K562 (cell line): ENCODE measurements around the gene WDR55. TPM values are rescaled to one million over a fixed set of nuclear protein-coding genes. Genes with fewer than 3 reads are reported as not detected.
A peak's percentile ranks its signal among the peaks of the same experiment; 100 is the strongest.

Source experiments
- KAT8 ChIP-seq: fragments of 450-650 bp; IDR thresholded peaks from 2 replicates; pipeline ENCODE4 v1.6.1; 2016; ENCODE audit warnings: low read depth, mild to moderate bottlenecking
- MAFK ChIP-seq: IDR thresholded peaks from 2 replicates; pipeline ENCODE4 v1.6.1; 2011; ENCODE audit warnings: low read length, improper control_type of control experiment
- NFE2L1 ChIP-seq: fragments of 450-650 bp; IDR thresholded peaks from 2 replicates; pipeline ENCODE4 v1.6.1; 2016; ENCODE audit warnings: missing genetic modification characterization, low read depth, mild to moderate bottlenecking, missing compliant biosample characterization, moderate library complexity, borderline replicate concordance
- POLR2H ChIP-seq: IDR thresholded peaks from 2 replicates; pipeline ENCODE4 v1.6.1; 2016; ENCODE audit warnings: missing genetic modification characterization, low read depth, mild to moderate bottlenecking, control low read depth, missing compliant biosample characterization, moderate library complexity
- RNF219 ChIP-seq: fragments of 250-450 bp; sonication (Bioruptor Pico); IDR thresholded peaks from 2 replicates; pipeline ENCODE4 v1.5.0; 2022; ENCODE audit warnings: mild to moderate bottlenecking
- SAFB2 ChIP-seq: fragments of 200-400 bp; formaldehyde crosslinking; IDR thresholded peaks from 2 replicates; pipeline ENCODE4 v1.6.1; 2018; ENCODE audit warnings: borderline replicate concordance, low read length, low read depth, moderate library complexity; ENCODE audit not compliant: severe bottlenecking
- TAL1 ChIP-seq: fragments of 450-650 bp; IDR thresholded peaks from 2 replicates; pipeline ENCODE4 v1.6.1; 2016; ENCODE audit warnings: mild to moderate bottlenecking
- TBP ChIP-seq: optimal IDR thresholded peaks from 2 replicates; pipeline ENCODE3; 2011; ENCODE audit warnings: low read depth, low read length, improper control_type of control experiment
- ZNF212 ChIP-seq: fragments of 450-650 bp; formaldehyde crosslinking; IDR thresholded peaks from 2 replicates; pipeline ENCODE4 v1.4.0; 2020; ENCODE audit warnings: mild to moderate bottlenecking
- ZNF217 ChIP-seq: sonication (generic); formaldehyde crosslinking; IDR thresholded peaks from 2 replicates; pipeline ENCODE4 v1.8.0; 2022; ENCODE audit warnings: mild to moderate bottlenecking, missing genetic modification reagents
- ZNF263 ChIP-seq: sonication (generic); formaldehyde crosslinking; IDR thresholded peaks from 2 replicates; pipeline ENCODE4 v1.8.0; 2022; ENCODE audit warnings: mild to moderate bottlenecking, missing genetic modification reagents, borderline replicate concordance
- ZNF274 ChIP-seq: IDR thresholded peaks from 2 replicates; pipeline ENCODE4 v1.6.1; 2011; ENCODE audit warnings: low read depth, mild to moderate bottlenecking, low read length, moderate library complexity, borderline replicate concordance
- ZNF76 ChIP-seq: fragments of 250-450 bp; sonication (Bioruptor Pico); IDR thresholded peaks from 2 replicates; pipeline ENCODE4 v1.4.0; 2020; ENCODE audit warnings: mild to moderate bottlenecking, moderate library complexity, borderline replicate concordance
- polyA plus RNA-seq, 8 experiments: library from polyadenylated mRNA; depleted of rRNA in 4 of 8; stranded (reverse) in 5 of 8; unstranded in 3 of 8; fragments of >200 nt; fragmentation: Nextera tagmentation in 2 of 8; fragmentation: Illumina TruSeq in 1 of 8; extraction: Ambion mirVana in 2 of 8; extraction: Trizol in 1 of 8; gene quantifications; 2 replicates each; pipeline versions ENCODE4 v1.2.1 to v1.2.3, GENCODE V29; 2011 to 2014; ENCODE audit warnings: inconsistent platforms in 1 of 8, missing spikeins in 1 of 8
- total RNA-seq, 7 experiments: library from RNA; depleted of rRNA in 6 of 7; stranded (reverse); fragments of >200 nt in 6 of 7; fragmentation: Illumina TruSeq in 2 of 7; extraction: Trizol in 2 of 7; gene quantifications; 2 replicates each; pipeline versions ENCODE4 v1.2.1 to v1.2.3, GENCODE V29; 2011 to 2021; ENCODE audit warnings: low replicate concordance in 1 of 7
- TF ChIP-seq, protein P1 (sequence below): sonication (generic); formaldehyde crosslinking; IDR thresholded peaks from 2 replicates; pipeline ENCODE4 v1.8.0; 2023; ENCODE audit warnings: missing genetic modification reagents, mild to moderate bottlenecking, borderline replicate concordance
- TF ChIP-seq, protein P2 (sequence below): fragments of 450-650 bp; IDR thresholded peaks from 2 replicates; pipeline ENCODE4 v1.6.1; 2016; ENCODE audit warnings: antibody characterized with exemption
- TF ChIP-seq, protein P3 (sequence below): sonication (generic); formaldehyde crosslinking; IDR thresholded peaks from 2 replicates; pipeline ENCODE4 v1.8.1; 2023; ENCODE audit warnings: mild to moderate bottlenecking, missing genetic modification reagents

Gene WDR55
- total and polyA plus RNA-seq, 9 of the 15 experiments (the other 6 are each of a cell fraction or from before 2014, with no cell fraction given) = 5.2 to 45.0 (median 29.3) TPM

DNA sequence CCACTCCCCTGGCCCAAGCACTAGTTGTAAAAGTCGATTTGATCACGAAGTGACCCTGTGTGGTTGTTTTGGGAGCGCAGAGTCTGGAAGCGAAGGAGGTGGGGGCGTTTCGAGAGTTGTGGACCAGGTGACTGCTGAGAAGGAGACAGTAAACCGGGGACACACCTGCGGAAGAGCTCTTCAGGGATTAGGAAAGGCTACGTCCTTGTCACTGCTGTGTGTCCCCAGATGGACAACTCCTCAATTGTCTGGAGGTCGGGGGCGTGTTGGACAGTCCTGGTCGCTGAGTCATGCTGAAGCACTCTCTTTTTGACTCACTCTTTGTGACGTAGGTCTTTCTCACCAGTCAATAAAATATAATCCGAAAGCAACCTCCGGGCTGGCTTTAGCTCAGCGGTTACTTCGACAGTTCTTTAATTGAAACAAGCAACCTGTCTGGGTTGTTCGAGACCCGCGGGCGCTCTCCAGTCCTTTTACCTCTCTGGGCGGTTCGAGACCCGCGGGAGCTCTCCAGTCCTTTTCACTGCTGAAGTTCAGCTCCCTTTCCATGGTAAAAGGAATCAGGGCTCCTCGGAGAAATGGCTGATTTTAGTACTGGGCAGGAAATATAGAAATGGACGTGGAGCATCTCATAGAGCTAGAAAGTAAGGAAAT, 46.3 kb downstream of the WDR55 start (continued):
- TF ChIP-seq, protein P1, sequence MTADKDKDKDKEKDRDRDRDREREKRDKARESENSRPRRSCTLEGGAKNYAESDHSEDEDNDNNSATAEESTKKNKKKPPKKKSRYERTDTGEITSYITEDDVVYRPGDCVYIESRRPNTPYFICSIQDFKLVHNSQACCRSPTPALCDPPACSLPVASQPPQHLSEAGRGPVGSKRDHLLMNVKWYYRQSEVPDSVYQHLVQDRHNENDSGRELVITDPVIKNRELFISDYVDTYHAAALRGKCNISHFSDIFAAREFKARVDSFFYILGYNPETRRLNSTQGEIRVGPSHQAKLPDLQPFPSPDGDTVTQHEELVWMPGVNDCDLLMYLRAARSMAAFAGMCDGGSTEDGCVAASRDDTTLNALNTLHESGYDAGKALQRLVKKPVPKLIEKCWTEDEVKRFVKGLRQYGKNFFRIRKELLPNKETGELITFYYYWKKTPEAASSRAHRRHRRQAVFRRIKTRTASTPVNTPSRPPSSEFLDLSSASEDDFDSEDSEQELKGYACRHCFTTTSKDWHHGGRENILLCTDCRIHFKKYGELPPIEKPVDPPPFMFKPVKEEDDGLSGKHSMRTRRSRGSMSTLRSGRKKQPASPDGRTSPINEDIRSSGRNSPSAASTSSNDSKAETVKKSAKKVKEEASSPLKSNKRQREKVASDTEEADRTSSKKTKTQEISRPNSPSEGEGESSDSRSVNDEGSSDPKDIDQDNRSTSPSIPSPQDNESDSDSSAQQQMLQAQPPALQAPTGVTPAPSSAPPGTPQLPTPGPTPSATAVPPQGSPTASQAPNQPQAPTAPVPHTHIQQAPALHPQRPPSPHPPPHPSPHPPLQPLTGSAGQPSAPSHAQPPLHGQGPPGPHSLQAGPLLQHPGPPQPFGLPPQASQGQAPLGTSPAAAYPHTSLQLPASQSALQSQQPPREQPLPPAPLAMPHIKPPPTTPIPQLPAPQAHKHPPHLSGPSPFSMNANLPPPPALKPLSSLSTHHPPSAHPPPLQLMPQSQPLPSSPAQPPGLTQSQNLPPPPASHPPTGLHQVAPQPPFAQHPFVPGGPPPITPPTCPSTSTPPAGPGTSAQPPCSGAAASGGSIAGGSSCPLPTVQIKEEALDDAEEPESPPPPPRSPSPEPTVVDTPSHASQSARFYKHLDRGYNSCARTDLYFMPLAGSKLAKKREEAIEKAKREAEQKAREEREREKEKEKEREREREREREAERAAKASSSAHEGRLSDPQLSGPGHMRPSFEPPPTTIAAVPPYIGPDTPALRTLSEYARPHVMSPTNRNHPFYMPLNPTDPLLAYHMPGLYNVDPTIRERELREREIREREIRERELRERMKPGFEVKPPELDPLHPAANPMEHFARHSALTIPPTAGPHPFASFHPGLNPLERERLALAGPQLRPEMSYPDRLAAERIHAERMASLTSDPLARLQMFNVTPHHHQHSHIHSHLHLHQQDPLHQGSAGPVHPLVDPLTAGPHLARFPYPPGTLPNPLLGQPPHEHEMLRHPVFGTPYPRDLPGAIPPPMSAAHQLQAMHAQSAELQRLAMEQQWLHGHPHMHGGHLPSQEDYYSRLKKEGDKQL (CRISPR knock-in tag) = no peak; the same call in 1 of the 2 replicates
- TF ChIP-seq ZNF76 (CRISPR knock-in tag) (no peak), TBP (peak; percentile 99), ZNF263 (CRISPR knock-in tag) (no peak; the same call in 1 of the 2 replicates), TAL1 (0 out of 2 replicates have a peak, but pooled peaks have one; percentile 4), NFE2L1 (peak; percentile 76), ZNF212 (CRISPR knock-in tag) (no peak), POLR2H (tag) (peak; percentile 100), ZNF274 (no peak), SAFB2 (no peak), ZNF217 (CRISPR knock-in tag) (no peak), MAFK (peak; percentile 94), RNF219 (no peak), KAT8 (no peak)
- TF ChIP-seq, protein P2, sequence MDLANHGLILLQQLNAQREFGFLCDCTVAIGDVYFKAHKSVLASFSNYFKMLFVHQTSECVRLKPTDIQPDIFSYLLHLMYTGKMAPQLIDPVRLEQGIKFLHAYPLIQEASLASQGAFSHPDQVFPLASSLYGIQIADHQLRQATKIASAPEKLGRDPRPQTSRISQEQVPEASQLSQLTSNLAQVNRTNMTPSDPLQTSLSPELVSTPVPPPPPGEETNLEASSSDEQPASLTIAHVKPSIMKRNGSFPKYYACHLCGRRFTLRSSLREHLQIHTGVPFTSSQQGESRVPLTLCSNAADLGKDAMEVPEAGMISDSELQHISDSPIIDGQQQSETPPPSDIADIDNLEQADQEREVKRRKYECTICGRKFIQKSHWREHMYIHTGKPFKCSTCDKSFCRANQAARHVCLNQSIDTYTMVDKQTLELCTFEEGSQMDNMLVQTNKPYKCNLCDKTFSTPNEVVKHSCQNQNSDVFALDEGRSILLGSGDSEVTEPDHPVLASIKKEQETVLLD = peak; percentile 74; the same call in 1 of the 2 replicates
- TF ChIP-seq, protein P3, sequence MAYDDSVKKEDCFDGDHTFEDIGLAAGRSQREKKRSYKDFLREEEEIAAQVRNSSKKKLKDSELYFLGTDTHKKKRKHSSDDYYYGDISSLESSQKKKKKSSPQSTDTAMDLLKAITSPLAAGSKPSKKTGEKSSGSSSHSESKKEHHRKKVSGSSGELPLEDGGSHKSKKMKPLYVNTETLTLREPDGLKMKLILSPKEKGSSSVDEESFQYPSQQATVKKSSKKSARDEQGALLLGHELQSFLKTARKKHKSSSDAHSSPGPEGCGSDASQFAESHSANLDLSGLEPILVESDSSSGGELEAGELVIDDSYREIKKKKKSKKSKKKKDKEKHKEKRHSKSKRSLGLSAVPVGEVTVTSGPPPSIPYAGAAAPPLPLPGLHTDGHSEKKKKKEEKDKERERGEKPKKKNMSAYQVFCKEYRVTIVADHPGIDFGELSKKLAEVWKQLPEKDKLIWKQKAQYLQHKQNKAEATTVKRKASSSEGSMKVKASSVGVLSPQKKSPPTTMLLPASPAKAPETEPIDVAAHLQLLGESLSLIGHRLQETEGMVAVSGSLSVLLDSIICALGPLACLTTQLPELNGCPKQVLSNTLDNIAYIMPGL (CRISPR knock-in tag) = no peak
